Esophagus muscularis mucosa (tissue), 4 donors: Measurements from ENCODE around the gene SNRPD2. TPM values are rescaled to one million over a fixed set of nuclear protein-coding genes. Genes with fewer than 3 reads are reported as not detected.

ENCODE experiments used
- DNase-seq: peaks from one replicate; pipeline ENCODE4 v3.0.0-alpha.2; 2017; ENCODE audit errors: extremely low spot score
- H3K27ac ChIP-seq, 4 donors: fragments of 200-600 bp; sonication (generic); replicated peaks in 1 of 4; 1 replicate in 3 of 4; 2 replicates in 1 of 4; pipeline ENCODE4 v1.5.1; 2016 to 2019; ENCODE audit warnings: mild to moderate bottlenecking in 1 of 4
- H3K27me3 ChIP-seq, 4 donors: fragments of 200-600 bp; sonication (generic); one replicate each; pipeline versions ENCODE4 v1.5.1 to v1.6.0; 2016 to 2019
- H3K36me3 ChIP-seq, 4 donors: fragments of 200-600 bp; sonication (generic); one replicate each; pipeline ENCODE4 v1.5.1; 2016 to 2019
- H3K4me1 ChIP-seq, 4 donors: fragments of 200-600 bp; sonication (generic); one replicate each; pipeline ENCODE4 v1.5.1; 2016 to 2019
- H3K4me3 ChIP-seq, 4 donors: fragments of 200-600 bp; sonication (generic); 1 replicate in 2 of 4; 2 replicates in 2 of 4; pipeline ENCODE4 v1.5.1; 2016 to 2019; ENCODE audit warnings: mild to moderate bottlenecking in 4 of 4, moderate library complexity in 1 of 4
- H3K9me3 ChIP-seq, 4 donors: fragments of 200-600 bp; sonication (generic); 1 replicate in 3 of 4; 2 replicates in 1 of 4; pipeline ENCODE4 v1.5.1; 2016 to 2019
- EP300 ChIP-seq: sonication (generic); formaldehyde crosslinking; IDR thresholded peaks from one replicate; pipeline ENCODE4 v1.6.1; 2017; ENCODE audit warnings: antibody characterized with exemption
- POLR2A ChIP-seq: fragments of 450-650 bp; IDR thresholded peaks from one replicate; pipeline ENCODE4 v1.6.1; 2017; ENCODE audit warnings: antibody characterized with exemption, moderate library complexity, mild to moderate bottlenecking, low read depth
- POLR2AphosphoS5 ChIP-seq, 2 donors: sonication (generic); formaldehyde crosslinking; IDR thresholded peaks; one replicate each; pipeline ENCODE4 v1.6.1; 2017; ENCODE audit warnings: antibody characterized with exemption in 2 of 2
- WGBS: methylation state at CpG from one replicate; pipeline ENCODE4 v1.1.5; 2018; 5-methylcytosine and 5-hydroxymethylcytosine counted together
- intact Hi-C: fragments of 100-400 bp; cut with DNase I; formaldehyde crosslinking; loops from one replicate; pipeline ENCODE4 v1.15.1; 2023
- total RNA-seq, 4 donors: library from RNA; depleted of rRNA; stranded (reverse); fragments of >200 nt; gene quantifications; one replicate each; pipeline versions ENCODE4 v1.1.0 to v1.2.1, GENCODE V29; 2016
- TF ChIP-seq, protein P1 (sequence below), 3 experiments: fragments of 200-600 bp in 2 of 3; fragments of 450-650 bp in 1 of 3; sonication (generic) in 2 of 3; IDR thresholded peaks; one replicate each; pipeline ENCODE4 v1.5.1; 2017 to 2019; ENCODE audit warnings: antibody characterized with exemption in 3 of 3, mild to moderate bottlenecking in 2 of 3, moderate library complexity in 1 of 3

Gene SNRPD2
- total RNA-seq, 4 donors from 2014 or later, result 107 to 167 (median 139) TPM

DNA sequence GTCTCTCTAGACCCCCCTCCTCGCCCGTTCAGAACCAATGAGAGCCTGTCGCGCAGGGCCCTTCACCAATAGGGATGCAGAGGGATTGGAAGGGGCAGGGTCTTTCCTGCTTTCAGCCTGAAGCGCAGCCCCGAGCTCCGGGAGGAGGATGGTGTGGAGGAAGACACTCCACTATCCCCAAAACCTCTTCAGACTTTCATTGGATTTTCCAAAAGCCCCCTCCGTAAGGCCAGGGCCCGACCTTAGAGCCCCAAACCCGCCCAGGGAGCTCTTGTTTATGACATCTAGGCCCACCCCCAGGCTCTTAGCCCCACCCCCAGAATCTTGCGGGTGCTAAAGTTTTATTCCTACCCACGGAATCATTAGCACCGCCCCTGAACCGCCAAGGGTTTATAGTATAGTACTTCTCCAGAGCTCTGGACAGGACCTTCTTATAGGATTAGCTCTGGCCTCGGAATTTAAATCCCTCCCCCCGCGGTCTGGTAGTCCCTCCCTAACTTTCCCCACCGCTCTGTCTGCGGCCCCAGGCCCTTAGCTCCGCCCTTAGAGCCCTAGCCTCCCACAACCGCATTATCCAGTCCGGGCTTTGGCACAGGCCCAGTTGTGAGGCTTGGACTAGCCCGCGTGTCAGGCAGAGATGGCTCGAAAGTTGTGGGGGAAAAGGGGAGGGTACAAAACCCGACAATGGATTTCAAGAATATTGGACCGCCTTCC, 46.0 kb downstream of the SNRPD2 start:
- Histone ChIP-seq H3K36me3 (no peaks in the 10 kb centered on the region), H3K27ac (no peak overlapping the region), H3K27me3 (peaks cover 0 to 56% (median 12%) of the 10 kb centered on the region in 4 donors), H3K9me3 (no peaks in the 10 kb centered on the region), H3K4me3 (peak overlapping the region; percentile 38 to 52 (median 46)), H3K4me1 (peaks cover 22 to 45% (median 44%) of the 10 kb centered on the region in 4 donors)
- 1% methylated on average over 19 of the region's 27 CpGs for WGBS
- TF ChIP-seq EP300 (no peak), POLR2AphosphoS5 (IDR thresholded peaks at IDR 0.05) (no peak), POLR2A (no peak)
- TF ChIP-seq, protein P1, sequence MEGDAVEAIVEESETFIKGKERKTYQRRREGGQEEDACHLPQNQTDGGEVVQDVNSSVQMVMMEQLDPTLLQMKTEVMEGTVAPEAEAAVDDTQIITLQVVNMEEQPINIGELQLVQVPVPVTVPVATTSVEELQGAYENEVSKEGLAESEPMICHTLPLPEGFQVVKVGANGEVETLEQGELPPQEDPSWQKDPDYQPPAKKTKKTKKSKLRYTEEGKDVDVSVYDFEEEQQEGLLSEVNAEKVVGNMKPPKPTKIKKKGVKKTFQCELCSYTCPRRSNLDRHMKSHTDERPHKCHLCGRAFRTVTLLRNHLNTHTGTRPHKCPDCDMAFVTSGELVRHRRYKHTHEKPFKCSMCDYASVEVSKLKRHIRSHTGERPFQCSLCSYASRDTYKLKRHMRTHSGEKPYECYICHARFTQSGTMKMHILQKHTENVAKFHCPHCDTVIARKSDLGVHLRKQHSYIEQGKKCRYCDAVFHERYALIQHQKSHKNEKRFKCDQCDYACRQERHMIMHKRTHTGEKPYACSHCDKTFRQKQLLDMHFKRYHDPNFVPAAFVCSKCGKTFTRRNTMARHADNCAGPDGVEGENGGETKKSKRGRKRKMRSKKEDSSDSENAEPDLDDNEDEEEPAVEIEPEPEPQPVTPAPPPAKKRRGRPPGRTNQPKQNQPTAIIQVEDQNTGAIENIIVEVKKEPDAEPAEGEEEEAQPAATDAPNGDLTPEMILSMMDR (IDR thresholded peaks at IDR 0.05), result no peak
- no peak for DNase-seq
- intact Hi-C loops, result no loop called here

DNA sequence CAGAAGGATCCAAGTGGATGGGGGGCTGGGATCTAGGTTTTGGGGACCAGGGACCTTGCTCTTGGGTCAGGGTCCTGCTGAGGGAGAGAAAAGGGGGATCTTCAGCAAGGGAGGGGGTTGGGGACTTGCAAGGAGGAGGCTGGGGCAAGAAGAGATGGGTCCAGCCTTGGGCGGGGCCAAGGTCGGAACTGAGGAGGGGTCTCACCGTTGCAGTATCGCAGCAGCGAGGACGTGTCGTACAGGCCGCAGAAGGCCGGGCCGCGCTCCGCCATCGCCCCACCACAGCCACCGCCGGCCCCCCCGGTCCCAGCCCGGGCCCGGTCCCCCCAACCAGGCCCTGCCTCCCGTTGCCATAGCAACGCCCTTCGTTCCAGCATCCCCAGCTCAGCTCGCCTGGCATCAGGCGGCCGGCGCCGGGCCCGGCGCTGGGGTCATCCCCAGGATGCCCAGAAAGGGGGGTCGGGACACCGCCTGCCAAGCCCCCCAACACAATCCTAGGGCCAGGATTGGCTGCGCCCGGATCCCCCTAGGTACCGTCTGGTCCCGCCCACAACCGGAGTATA, 46.6 kb downstream of the SNRPD2 start:
- H3K4me3 ChIP-seq, result peak overlapping the region; percentile 38 to 52 (median 46)
- no peaks in the 10 kb centered on the region for H3K9me3 ChIP-seq
- WGBS, result 21% methylated on average over 15 of the region's 35 CpGs
- H3K4me1 ChIP-seq, result peaks cover 23 to 45% (median 45%) of the 10 kb centered on the region in 4 donors
- no peaks in the 10 kb centered on the region for H3K36me3 ChIP-seq
- TF ChIP-seq, protein P1 (IDR thresholded peaks at IDR 0.05), result no peak
- TF ChIP-seq POLR2AphosphoS5 (IDR thresholded peaks at IDR 0.05) (no peak), EP300 (no peak), POLR2A (no peak)
- DNase-seq, result no peak
- intact Hi-C loops, result no loop called here
- no peak overlapping the region for H3K27ac ChIP-seq
- peaks cover 0 to 53% (median 12%) of the 10 kb centered on the region in 4 donors for H3K27me3 ChIP-seq

DNA sequence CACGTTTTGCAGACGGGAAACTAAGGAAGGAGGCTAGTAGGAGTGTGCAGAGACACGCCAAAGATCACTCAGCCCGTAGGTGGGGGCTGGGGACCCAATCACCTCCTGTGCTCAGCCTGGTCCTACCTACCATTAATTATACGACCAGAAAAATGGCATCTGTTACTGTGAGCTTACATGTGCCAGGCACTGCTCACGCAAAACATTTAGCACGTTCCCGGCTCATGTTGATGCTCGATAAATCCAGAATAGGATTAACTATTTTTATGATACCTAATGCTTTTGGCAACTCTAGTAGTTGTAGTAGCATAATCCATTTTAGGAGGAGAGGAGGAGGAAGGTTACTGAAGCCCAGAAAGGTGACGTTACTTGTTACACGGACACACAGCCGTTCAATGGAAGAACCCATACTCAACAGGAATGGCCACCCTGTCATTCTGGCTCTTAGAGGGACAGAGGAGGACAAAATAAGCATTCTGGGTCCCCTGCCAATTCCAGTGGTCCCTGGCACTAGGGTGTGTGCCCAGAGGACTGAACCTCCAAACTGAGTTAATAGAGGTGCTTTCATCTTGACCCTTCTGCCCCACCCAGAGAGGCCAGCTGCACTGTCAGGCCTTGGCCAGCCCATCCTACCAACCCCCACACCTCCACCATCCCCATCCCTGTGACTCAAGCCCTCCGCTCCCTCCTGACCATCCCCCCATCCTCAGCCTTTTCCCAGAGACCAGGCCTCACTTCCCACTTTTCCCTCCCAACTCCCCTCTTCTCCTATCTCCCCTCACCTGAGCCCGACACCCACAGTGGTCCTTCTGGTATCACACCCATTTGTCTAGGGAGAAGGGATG, 47.6 kb downstream of the SNRPD2 start:
- TF ChIP-seq POLR2A (no peak), POLR2AphosphoS5 (IDR thresholded peaks at IDR 0.05) (no peak), EP300 (no peak)
- TF ChIP-seq, protein P1 (IDR thresholded peaks at IDR 0.05), result no peak
- no peak overlapping the region for H3K4me3 ChIP-seq
- H3K36me3 ChIP-seq, result no peaks in the 10 kb centered on the region
- H3K4me1 ChIP-seq, result peaks cover 23 to 54% (median 52%) of the 10 kb centered on the region in 4 donors
- peaks cover 0 to 43% (median 12%) of the 10 kb centered on the region in 4 donors for H3K27me3 ChIP-seq
- 64% methylated on average over 14 of the region's 14 CpGs for WGBS
- DNase-seq, result no peak
- H3K27ac ChIP-seq, result no peak overlapping the region
- intact Hi-C loops, result loop anchor here (2.0 to 5.0 kb wide), 2 partner anchors 38 to 121 kb away; no protein-coding TSS in a partner anchor
- no peaks in the 10 kb centered on the region for H3K9me3 ChIP-seq

DNA sequence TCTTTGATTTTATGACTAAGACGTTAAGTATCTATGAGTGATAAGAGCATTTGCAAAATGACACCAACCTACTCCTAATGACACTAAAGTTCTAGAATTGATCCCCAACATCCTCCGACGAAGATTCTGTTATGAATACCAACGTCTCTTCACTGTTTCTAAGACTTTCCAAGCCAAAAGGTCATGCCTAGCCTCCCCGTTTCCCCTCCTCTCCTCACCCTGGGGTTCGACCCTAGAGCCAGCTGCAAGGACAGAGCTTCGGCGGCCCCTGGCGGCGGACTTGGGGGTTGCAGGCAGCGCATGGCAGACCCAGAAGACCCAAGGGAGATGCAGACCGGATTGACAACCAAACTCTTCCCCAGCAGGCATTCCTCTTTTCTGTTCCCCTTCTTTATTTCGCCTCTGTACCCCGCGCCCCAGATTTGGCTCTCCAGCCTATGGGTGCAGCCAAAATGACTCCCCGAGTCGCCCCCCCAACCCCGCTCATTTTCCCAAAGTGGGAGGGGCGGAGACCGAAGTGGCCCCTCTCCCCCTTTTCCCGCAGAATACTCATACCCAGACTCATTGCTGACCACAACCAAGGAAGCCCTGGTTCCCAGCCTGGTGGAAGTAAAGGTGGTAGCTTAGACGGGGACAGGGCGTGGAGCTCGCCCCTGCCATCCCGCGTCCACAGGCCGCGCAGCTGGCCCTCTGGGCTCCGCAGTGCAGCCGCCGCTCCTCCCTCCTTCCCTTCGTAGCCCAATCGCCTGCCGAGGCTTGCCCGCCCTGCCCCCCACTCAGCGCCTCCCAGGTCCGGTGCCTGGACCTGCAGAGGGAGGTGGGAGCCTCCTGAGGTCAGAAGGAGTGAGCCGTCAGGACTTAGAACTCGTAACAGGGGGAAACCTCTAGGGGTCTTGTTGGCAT, 48.5 kb downstream of the SNRPD2 start:
- DNase-seq, result peak; percentile 97
- Histone ChIP-seq H3K9me3 (no peaks in the 10 kb centered on the region), H3K36me3 (no peaks in the 10 kb centered on the region), H3K4me3 (peak overlapping the region in 1 of 4 donors; percentile 11), H3K27me3 (peaks cover 0 to 41% (median 12%) of the 10 kb centered on the region in 4 donors), H3K27ac (no peak overlapping the region), H3K4me1 (peaks cover 30 to 62% (median 60%) of the 10 kb centered on the region in 4 donors)
- 10% methylated on average over 35 of the region's 39 CpGs for WGBS
- intact Hi-C loops, result loop anchor here (2.0 to 5.0 kb wide), 2 partner anchors 39 to 120 kb away; no protein-coding TSS in a partner anchor
- TF ChIP-seq POLR2AphosphoS5 (IDR thresholded peaks at IDR 0.05) (peak in 1 of 2 donors; percentile 29), POLR2A (no peak), EP300 (no peak)
- TF ChIP-seq, protein P1 (IDR thresholded peaks at IDR 0.05), result peak; percentile 97 to 100 (median 99)
